ENCODE results near the gene TMEM250.

DNA sequence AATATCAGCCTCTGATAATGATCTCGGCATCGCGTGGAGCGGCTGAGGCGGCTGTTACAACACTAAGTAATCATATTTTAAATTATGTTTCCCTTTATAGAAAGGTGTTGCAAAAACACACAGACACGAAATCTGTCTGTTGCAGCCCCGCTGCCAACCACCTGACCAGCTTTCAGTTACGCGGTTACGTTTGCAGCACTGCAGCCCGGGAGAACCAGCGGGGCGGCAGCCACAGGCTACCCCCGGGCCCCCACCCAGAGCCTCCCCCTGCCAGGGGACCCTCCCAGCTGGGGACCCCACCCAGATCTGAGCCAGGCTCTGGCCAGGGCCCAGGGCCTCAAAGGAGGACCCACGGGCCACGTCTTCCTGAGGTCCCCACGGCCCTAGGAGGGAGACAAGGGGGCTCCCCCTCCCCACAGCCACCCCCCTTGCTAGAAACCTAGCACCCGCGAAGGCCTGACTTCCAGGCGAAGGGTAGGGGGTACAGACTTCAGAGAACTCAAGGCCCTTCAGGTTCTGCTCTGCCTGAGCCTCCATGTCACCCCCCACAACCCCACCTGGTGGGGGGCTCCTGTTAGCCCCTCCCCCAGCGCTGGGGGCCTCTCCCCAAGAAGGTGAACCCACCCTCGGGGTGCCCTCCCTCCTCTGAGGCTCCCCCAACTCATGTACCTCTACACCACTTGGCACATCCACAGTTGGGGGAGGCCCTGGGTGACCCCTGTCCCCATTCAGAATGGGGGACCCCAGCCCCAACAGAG lies 29.6 kb downstream of the TMEM250 start:
- TF ChIP-seq POLR2A (IDR thresholded peaks at IDR 0.05): no peak
- TF ChIP-seq, protein P1, sequence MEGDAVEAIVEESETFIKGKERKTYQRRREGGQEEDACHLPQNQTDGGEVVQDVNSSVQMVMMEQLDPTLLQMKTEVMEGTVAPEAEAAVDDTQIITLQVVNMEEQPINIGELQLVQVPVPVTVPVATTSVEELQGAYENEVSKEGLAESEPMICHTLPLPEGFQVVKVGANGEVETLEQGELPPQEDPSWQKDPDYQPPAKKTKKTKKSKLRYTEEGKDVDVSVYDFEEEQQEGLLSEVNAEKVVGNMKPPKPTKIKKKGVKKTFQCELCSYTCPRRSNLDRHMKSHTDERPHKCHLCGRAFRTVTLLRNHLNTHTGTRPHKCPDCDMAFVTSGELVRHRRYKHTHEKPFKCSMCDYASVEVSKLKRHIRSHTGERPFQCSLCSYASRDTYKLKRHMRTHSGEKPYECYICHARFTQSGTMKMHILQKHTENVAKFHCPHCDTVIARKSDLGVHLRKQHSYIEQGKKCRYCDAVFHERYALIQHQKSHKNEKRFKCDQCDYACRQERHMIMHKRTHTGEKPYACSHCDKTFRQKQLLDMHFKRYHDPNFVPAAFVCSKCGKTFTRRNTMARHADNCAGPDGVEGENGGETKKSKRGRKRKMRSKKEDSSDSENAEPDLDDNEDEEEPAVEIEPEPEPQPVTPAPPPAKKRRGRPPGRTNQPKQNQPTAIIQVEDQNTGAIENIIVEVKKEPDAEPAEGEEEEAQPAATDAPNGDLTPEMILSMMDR (IDR thresholded peaks at IDR 0.05): no peak

Measured in right lobe of liver (tissue), 4 donors.